AG04449 (cell line): ENCODE data around the gene SMARCA1.
A peak's percentile ranks its signal among the peaks of the same experiment; 100 is the strongest.

Experiments used
- CTCF ChIA-PET: fragments of 350-600 bp; formaldehyde crosslinking; extraction: SDS; loops from one replicate; lab custom pipeline; 2021; ENCODE audit warnings: antibody characterized with exemption; lab: Yijun Ruan, JAX
- POLR2A ChIA-PET: fragments of 400-600, 350-600 bp; formaldehyde crosslinking; extraction: SDS; loops from one replicate; lab custom pipeline; 2020; ENCODE audit warnings: antibody characterized with exemption, inconsistent platforms; lab: Yijun Ruan, JAX
- DNase-seq: peaks from one replicate; pipeline ENCODE4 v3.0.0-alpha.2; 2010; ENCODE audit warnings: low read depth, low spot score
- H3K4me3 ChIP-seq: 2 replicates; pipeline ENCODE4 v1.5.1; 2011; ENCODE audit warnings: low read depth, mild to moderate bottlenecking, control low read depth, low read length
- CTCF ChIP-seq: IDR thresholded peaks from one replicate; pipeline ENCODE4 v1.5.1; 2011; ENCODE audit warnings: mild to moderate bottlenecking, moderate library complexity, low read length, control low read depth, inconsistent platforms; ENCODE audit not compliant: insufficient read depth; ENCODE audit errors: missing control alignments

SMARCA1 gene

GRCh38 chrX:129522184-129523078 lies 859 bp downstream of the SMARCA1 start:
- peak; percentile 28 for TF ChIP-seq CTCF
- H3K4me3 ChIP-seq = peak overlapping the region; percentile 80
- POLR2A ChIA-PET = interaction anchor here (1.0 kb wide), 1 partner anchor 12 kb away, joined by 3 read pairs; no protein-coding TSS in a partner anchor
- CTCF ChIA-PET = interaction anchor here (1.4 kb wide), 1 partner anchor 12 kb away, joined by 4 read pairs; no protein-coding TSS in a partner anchor
- no peak for DNase-seq

GRCh38 chrX:129520151-129520550 lies 3.1 kb downstream of the SMARCA1 start:
- TF ChIP-seq CTCF = no peak
- ChIA-PET CTCF (no interaction called here), POLR2A (no interaction called here)
- no peak overlapping the region for H3K4me3 ChIP-seq
- no peak for DNase-seq

GRCh38 chrX:129516402-129516801 lies 6.9 kb downstream of the SMARCA1 start:
- POLR2A ChIA-PET = no interaction called here
- no peak for TF ChIP-seq CTCF
- CTCF ChIA-PET = no interaction called here
- no peak overlapping the region for H3K4me3 ChIP-seq
- no peak for DNase-seq

- DNase-seq = no peak
- no peak for TF ChIP-seq CTCF
- POLR2A ChIA-PET = no interaction called here
- H3K4me3 ChIP-seq = no peak overlapping the region
- CTCF ChIA-PET = no interaction called here
Measured at GRCh38 chrX:129512409-129512808, 10.9 kb downstream of the SMARCA1 start.

GRCh38 chrX:129511689-129512088 lies 11.6 kb downstream of the SMARCA1 start:
- TF ChIP-seq CTCF = no peak
- H3K4me3 ChIP-seq = no peak overlapping the region
- no peak for DNase-seq
- ChIA-PET POLR2A (no interaction called here), CTCF (no interaction called here)

- TF ChIP-seq CTCF = no peak
- ChIA-PET CTCF (interaction anchor here (0.7 kb wide), 1 partner anchor 17 kb away, joined by 3 read pairs; no protein-coding TSS in a partner anchor), POLR2A (no interaction called here)
- DNase-seq = no peak
- H3K4me3 ChIP-seq = no peak overlapping the region
Measured at GRCh38 chrX:129510331-129510730, 13.0 kb downstream of the SMARCA1 start.
